HUES64 (cell line): ENCODE data around the gene TSPAN19.

ENCODE experiments used
- H3K27ac ChIP-seq: 2 replicates; pipeline ENCODE4 v1.7.0; 2013; ENCODE audit warnings: low read depth, low read length, inconsistent platforms
- H3K27me3 ChIP-seq: 2 replicates; pipeline ENCODE4 v1.6.1; 2013; ENCODE audit warnings: mild to moderate bottlenecking, low read length; ENCODE audit not compliant: insufficient read depth
- H3K36me3 ChIP-seq: 2 replicates; pipeline ENCODE4 v1.6.1; 2013; ENCODE audit warnings: mild to moderate bottlenecking, low read length; ENCODE audit not compliant: insufficient read depth
- H3K4me1 ChIP-seq: 2 replicates; pipeline ENCODE4 v1.6.1; 2013; ENCODE audit warnings: mild to moderate bottlenecking, low read length, moderate library complexity; ENCODE audit not compliant: insufficient read depth
- H3K4me3 ChIP-seq: 2 replicates; pipeline ENCODE4 v1.5.1; 2013; ENCODE audit warnings: mild to moderate bottlenecking, low read length, moderate library complexity
- H3K9ac ChIP-seq: 2 replicates; pipeline ENCODE4 v1.6.1; 2013; ENCODE audit warnings: mild to moderate bottlenecking, low read depth, low read length
- H3K9me3 ChIP-seq: 2 replicates; pipeline ENCODE4 v1.6.1; 2013; ENCODE audit warnings: low read depth, low read length; ENCODE audit not compliant: insufficient read depth
- WGBS: fragments of 150-250, 120-280 bp; methylation state at CpG from one replicate; pipeline ENCODE4 v1.1.7; 2013; ENCODE audit warnings: missing lambda C conversion rate; 5-methylcytosine and 5-hydroxymethylcytosine counted together

The TSPAN19 gene

GRCh38 chr12:84974155-84974815, 61.8 kb downstream of the TSPAN19 start:
- H3K36me3 ChIP-seq = no peaks in the 10 kb centered on the region
- WGBS = 100% methylated on average over 2 of the region's 2 CpGs
- no peak overlapping the region for H3K4me3 ChIP-seq
- no peak overlapping the region for H3K9ac ChIP-seq
- no peaks in the 10 kb centered on the region; the same call in 1 of the 2 replicates for H3K9me3 ChIP-seq
- 0 out of 2 replicates have a peak, but pooled peaks cover 6% of the 10 kb centered on the region for H3K4me1 ChIP-seq
- H3K27ac ChIP-seq = no peak overlapping the region
- H3K27me3 ChIP-seq = no peaks in the 10 kb centered on the region

- Histone ChIP-seq H3K9me3 (no peaks in the 10 kb centered on the region; the same call in 1 of the 2 replicates), H3K4me3 (no peak overlapping the region), H3K4me1 (no peaks in the 10 kb centered on the region), H3K27ac (no peak overlapping the region), H3K27me3 (no peaks in the 10 kb centered on the region), H3K36me3 (no peaks in the 10 kb centered on the region), H3K9ac (no peak overlapping the region)
Measured at GRCh38 chr12:84973026-84973425, 63.1 kb downstream of the TSPAN19 start.

- no peaks in the 10 kb centered on the region for H3K27me3 ChIP-seq
Measured at GRCh38 chr12:84969226-84969625, 66.9 kb downstream of the TSPAN19 start.

More at GRCh38 chr12:84969226-84969625, 66.9 kb downstream of the TSPAN19 start:
- Histone ChIP-seq H3K9me3 (no peaks in the 10 kb centered on the region), H3K4me3 (no peak overlapping the region), H3K9ac (no peak overlapping the region), H3K36me3 (no peaks in the 10 kb centered on the region), H3K4me1 (0 out of 2 replicates have a peak, but pooled peaks cover 2% of the 10 kb centered on the region), H3K27ac (no peak overlapping the region)
- 99% methylated on average over 2 of the region's 3 CpGs for WGBS
